NCI-H1048 (cell line): ENCODE data around the gene TUBB2A.
"Not testable (repeated sequence)": the region's sequence is repeated elsewhere in the genome, so short reads cannot be mapped to it uniquely, and the experiment has no call there.

Experiments
- DNase-seq: peaks from one replicate; lab custom pipeline; 2025; lab: John Stamatoyannopoulos, UW

TUBB2A gene

DNA sequence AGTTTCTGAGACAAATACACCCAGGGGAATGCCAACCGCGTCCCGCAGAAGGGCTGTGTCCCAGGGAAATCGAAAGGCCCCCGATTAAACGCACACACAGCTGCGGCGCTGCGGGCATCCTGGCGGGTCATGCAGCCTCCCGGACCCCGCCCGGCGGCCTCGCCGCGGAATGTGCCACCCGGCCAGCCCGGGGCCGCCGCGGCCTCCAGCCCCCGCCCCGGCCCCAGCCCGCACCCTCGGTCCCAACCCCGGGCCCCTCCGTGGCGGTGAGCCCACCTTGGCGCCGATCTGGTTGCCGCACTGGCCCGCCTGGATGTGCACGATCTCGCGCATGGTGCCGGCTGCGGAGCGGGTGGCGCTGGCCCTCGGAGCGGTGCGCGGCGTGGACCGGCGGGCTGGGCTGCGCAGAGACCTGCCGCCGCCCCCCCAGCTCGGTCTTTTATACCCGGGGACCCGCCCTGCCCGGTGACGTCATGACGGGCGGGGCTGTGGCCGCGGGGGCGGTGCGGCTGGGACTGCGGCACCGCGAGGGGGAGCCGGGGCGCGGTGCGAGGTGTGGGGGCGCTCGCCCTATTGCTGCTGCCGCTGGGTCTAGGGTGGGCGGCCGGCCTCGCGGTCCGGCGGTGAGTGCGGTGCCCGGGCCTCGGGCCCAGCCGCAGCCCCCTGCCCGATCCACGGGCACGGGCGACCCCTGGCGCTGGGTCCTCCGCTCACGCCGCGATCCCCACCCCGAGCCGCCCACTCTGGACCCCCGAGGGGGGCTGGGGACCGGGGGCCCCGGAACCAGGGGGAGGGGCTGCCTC, at the start of gene TUBB2A:
TUBB2A (minus strand) TSS at position 414 of the 803 bp plus-strand sequence; CDS start at position 333, 81 bp downstream.
- peak; percentile 52 for DNase-seq

DNA sequence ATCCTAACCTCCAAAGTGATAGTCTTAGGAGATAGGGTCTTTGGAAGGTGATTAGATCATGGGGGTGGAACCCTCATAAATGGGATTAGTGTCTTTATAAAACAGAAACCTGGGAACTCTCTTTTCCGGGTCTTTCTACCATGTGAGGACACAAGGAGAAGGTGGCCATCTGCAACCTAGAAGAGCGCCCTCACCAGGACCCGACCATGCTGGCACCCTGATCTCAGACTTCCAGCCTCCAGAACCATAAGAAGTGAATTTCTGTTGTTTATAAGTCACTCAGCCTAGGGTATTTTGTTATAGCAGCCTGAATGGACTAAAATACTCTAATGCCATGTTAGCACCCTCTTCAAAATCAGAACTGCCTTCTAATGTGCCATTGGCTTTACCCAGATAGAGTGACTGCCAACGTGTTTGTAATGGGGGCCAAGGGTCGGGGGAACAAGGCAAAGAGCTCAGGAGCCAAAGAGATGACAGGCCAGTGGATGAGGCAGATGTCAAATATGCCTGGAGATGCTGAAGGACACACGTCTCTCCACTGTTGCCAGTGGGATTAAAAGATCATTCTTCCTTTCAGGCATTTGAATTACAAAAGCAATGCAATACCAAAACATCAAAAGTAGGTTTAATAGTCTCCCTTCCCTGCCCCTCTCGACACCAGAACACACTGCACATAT, 49.1 kb upstream of the TUBB2A start:
- no peak for DNase-seq

DNA sequence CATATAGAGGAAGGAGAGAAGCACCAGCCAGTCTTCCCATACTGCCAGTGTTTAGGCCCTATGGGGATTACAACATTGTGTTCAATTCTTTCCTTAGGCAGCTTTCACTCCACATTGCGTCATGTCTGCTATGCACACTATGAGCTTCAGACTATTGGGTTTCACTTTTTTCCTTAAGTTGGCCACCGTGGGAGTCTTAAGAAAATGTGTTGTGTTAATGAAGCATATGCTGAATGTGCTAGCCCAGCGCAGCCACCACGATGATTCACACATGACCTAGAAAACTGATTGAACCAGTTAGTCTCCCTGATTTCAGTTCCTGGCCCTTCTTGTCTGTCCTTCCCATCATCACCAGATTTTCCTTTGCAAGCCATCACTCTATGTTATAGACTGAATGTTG, 48.6 kb upstream of the TUBB2A start:
- no peak for DNase-seq

DNA sequence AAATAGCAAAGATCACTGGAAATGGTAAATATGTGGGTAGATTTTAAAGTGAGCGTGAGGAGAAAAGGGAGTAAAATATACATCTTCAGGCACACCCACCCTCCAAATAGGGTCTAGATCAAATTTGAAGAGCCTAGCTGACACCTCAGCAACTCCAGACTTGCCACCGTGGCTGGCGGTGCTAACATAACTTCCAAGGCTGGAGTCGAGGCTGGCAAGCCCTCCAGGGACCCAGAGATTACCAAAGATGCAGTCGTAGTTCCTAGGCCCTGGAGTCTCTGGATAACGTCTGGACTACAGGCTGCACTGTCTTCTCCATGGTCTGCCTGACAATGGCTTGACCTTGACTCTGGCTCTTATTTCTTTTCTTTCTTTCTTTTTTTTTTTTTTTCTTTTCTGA, 47.6 kb upstream of the TUBB2A start:
- DNase-seq, result no peak

DNA sequence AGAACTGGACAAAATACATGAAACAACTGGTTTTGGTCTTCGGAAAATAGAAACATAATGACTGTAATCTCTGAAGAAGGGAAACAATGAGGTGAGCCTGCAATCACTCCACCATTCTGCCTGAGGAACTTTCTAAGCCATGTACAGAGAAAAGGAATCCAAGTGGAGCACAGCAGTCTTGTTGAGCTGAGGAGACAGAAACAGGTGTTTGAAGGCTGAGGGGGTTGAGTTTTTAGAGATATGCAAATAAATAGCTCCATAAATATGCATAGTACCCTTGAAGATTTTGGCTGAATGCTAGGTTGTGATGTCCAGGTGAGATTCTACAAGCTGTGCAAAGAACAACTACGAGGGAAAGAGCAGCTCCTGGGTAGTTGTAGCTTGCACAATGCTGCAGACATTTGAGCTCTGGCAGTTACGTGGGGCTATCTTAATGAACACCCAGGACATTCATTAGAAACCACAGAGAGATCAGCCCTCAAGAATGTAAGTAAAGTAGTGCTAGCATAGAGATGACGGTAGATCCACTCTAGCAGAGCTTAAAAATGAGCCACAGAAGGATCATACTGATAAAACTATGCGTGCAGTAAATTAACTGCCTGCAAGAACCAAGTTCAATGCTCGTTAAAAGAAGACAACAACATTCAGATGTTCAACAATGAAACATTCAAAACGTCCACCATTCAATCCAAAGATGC, 45.8 kb upstream of the TUBB2A start:
- no peak for DNase-seq

GRCh38 chr6:3201388-3201787, 44.0 kb upstream of the TUBB2A start:
- no peak for DNase-seq

DNA sequence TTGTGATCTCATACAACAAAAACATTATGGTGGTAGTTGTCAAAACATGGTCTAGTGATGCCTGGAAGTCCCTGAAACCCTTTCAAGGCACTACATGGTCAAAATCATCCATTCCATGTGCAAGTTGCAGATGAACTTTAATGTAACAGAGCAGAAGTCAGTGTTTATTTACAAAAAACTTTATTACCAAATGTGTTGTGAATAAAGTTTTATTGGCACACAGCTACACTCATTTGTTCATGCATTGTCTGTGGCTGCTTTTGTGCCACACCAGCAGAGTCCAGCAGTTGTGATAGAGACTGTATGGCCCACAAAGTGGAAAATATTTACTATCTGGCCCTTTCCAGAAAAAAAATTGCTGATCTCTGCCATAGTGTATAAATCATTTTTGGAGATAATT, 43.3 kb upstream of the TUBB2A start:
- no peak for DNase-seq

GRCh38 chr6:3199382-3199781, 42.0 kb upstream of the TUBB2A start:
- no peak for DNase-seq

DNA sequence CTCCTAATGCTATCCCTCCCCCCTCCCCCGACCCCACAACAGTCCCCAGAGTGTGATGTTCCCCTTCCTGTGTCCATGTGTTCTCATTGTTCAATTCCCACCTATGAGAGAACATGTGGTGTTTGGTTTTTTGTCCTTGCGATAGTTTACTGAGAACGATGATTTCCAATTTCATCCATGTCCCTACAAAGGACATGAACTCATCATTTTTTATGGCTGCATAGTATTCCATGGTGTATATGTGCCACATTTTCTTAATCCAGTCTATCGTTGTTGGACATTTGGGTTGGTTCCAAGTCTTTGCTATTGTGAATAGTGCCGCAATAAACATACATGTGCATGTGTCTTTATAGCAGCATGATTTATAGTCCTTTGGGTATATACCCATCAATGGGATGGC, 40.4 kb upstream of the TUBB2A start:
- DNase-seq, result not testable (repeated sequence)

- DNase-seq, result no peak
These were observed 39.4 kb upstream of the TUBB2A start for GRCh38 chr6:3196770-3197169.

DNA sequence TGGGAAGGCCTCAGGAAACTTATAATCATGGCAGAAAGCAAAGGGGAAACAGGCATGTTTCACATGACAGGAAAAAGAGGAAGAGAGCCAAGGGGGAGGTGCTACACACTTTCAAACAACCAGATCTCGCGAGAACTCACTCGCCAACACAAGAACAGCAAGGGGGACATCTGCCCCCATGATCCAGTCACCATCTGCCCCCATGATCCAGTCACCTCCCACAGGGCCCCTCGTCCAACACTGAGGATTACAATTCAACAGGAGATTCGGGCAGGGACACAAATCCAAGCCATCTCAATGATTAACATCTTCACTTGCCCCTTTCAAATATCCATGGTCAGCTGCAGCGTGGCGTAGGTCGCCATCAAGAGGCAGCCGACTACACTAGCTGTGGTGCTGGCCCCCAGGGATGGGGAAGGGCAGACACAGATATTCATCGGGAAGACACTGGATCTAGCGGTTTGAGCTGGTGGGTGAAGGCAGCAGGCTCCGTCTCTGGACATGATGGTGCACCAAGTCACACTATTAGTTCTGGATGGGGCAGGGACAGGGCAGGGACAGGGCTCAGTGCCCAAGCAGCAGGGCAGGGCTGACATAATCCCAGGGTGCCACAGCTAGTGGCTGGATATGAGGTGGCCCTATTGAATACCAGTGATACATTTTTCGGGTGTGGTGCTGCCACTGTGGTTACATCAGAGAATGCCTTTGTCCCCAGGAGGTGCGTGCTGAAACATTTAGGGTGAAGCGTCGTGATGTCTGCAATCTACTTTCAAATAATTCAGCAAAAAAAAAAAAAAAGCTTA, 38.6 kb upstream of the TUBB2A start:
- DNase-seq, result no peak

DNA sequence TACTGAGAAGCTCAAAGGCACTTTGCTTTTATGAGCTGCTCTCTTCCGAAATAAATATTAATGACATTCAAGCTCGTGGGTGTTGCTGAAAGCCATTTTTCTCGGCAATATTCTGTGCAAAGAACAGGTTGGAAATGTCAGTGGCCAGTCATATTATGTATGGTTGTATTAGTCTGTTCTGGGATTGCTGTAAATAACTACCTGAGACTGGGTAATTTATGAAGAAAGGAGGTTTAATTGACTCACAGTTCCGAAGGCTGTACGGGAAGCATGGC, 38.0 kb upstream of the TUBB2A start:
- no peak for DNase-seq

- DNase-seq, result no peak
These were observed 37.4 kb upstream of the TUBB2A start for GRCh38 chr6:3194535-3195419.

DNA sequence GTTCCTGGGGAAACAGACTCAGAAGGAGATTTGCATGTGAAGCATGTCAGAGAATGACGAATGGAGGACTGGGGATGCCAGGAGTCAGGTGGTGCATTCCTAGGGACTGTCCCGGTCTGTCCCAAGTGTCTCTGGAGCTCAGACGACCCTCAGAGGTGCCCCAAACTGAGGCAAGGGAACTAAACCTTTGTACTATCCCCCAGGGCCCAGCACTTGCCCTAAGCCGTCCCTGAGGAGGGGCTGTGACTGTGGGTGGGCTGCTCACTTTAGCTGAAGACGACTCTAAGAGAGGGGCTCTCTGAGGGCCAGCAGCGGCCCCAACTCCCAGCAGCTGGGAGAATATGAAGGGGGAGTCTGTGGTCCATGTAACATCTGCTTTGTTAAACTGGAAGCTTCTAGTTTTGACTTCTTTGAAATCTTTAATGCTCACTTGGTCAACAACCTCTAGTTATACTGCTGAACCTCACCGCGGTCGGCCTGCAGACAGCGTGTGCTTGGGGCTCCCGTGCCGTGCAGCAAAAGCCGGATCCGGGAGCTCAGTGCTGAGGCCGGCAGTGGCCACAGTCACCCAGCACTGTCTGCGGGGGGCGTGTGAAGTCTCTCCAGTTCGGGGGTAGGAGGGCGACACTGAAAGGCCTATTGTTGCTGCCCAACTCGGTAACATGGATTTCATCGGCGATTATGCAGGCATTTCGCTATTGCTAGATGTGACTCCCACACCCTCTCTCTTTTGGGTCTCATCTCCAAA, 35.9 kb upstream of the TUBB2A start:
- no peak for DNase-seq

GRCh38 chr6:3190779-3191178, 33.4 kb upstream of the TUBB2A start:
- no peak for DNase-seq

DNA sequence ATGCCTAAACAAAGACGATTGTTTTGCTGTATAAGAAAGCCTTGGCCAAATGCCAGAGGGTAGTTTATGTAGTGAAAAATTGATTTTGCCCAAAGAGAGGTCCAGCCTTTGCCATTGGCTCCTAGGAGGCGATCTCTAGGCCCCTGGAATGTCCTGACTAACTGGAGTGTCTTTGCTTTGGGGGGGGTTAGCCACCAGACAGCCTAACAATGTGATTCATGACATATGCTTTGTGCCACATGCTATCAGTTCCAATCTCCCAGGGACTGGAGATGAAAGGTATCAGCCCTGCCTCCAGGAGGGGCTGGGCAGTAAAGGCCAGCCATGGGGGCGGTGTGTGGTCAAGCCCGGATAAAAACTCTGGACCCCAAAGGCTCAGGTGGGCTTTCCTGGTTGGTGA, 32.7 kb upstream of the TUBB2A start:
- DNase-seq, result no peak

GRCh38 chr6:3189192-3189591, 31.8 kb upstream of the TUBB2A start:
- not testable (repeated sequence) for DNase-seq

DNA sequence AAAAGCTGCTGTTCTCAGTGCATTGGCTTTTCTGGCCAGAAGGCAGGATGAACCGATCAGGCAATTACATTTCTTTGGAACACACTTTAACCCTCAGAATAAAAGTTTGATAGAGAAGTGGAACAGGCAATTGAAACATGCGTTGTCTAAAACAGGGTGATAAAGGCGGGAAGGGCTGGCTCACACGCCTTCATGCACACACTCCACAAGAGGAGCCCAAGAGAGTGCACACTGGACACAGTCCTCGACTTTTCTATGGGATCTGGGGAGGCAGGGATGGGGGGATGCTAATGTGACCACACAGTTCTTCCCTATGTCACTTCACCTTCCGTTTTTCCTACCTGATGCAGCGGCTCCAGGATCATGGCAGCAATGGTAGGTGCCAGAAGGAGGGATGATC, 30.9 kb upstream of the TUBB2A start:
- DNase-seq, result no peak

DNA sequence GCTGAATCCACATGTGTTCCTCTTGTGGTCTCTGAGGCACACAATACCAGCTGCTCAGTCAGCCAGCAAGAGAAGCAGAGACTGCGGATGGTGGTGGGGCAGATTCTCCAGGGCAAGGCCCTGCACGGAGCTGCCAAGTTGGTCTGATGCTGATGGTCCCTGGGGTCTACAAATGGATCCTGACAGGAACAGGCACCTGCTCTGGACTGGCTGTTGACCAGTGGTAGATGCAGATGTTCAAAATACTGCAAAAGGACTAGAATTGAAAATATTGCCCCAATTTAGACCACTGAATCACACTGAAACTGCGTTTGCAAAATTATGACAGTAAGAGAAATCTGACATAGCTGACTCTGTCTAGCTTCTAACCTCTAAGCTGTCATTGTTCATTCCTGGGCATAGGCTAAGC, 29.6 kb upstream of the TUBB2A start:
- no peak for DNase-seq

GRCh38 chr6:3183066-3183465, 25.7 kb upstream of the TUBB2A start:
- no peak for DNase-seq

DNA sequence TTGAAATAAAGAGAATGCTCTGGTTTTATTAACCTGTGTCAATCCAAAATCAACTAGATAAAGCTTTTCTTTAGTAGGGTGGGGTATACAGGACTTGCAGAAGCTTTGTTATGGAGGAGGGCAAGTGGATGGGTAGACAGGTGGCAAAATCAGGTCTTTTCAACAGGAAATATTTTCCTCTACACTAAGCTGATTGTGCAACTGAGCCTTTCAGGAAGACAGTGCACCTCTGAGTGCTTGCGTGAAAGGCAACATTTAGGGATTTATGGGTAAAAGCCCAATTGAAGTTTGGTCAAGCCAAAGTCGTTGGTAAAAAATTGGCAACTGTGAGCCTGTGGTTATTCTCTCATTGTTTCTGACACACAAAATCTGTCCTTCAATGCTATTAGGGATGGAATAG, 23.8 kb upstream of the TUBB2A start:
- DNase-seq, result no peak
